ENCODE results near the gene SLC37A1.

SLC37A1 gene

DNA sequence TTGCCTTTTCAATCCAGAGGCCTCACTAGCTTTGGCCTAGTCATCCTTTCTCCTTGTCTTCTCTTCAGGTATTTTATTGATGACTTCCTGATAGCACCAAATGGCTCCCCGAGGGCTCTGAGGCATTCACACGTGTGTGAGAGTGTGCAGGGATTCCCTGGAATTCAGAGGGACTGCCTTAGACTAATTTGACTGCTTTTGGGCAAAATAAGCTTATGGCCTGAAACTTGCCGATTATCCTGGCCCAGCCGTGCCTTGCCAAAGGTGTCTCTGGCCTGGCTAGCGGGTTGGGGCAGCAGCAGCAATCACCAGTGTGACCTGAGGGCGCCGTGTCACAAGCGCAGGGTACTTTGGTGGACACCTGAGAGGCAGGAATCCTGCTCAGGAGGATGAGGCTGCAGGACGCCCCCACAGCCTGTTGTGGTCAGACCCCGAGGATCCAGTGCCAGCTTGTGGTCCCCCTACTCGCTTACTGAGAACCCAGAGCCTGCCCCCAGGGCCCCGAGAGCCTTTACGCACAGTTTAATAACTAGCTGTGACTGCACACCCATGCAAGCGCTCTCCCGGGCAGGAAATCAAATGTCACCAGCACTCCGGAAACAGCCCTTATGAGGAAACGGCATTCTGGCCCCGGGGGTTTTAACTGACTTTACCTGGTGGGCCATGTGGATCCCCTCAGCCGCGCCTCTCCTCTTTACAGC is 76.9 kb downstream of the SLC37A1 start:
- in situ Hi-C loops (cut with HindIII; ENCODE audit: low sequenced_read_pairs): loop anchor here (10.0 kb wide), 1 partner anchor 254 kb away; no protein-coding TSS in a partner anchor

DNA sequence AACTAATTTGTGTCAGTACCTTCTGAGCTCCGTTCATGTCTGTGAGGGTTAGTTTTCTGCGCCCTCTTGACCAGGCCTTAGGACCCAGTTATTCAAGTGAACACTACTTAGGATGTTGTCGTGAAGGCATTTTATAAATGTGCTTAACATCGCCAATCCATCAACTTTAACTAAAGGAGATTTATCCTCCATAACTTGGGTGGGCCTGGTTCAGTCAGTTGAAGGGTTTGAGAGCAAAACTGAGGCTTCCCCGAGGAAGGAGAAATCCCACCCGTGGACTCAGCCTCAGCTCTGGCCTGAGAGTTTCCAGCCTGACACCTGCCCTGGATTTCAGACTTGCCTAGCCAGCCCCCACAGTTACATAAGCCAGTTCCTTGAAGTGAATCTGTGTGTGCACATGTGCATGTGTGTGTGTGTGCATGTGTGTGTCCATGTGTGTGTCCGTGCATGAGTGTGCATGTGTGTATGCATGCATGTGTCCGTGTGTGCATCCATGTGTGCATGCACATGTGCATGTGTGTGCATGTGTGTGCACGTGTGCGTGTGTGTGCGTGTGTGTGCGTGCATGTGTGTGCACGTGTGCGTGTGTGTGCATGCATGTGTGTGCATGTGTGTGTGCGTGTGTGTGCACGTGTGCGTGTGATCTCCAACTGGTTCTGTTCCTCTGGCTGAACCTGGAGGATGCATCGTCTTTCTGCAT is 77.7 kb downstream of the SLC37A1 start:
- in situ Hi-C loops (cut with HindIII; ENCODE audit: low sequenced_read_pairs): loop anchor here (10.0 kb wide), 1 partner anchor 253 kb away; no protein-coding TSS in a partner anchor

DNA sequence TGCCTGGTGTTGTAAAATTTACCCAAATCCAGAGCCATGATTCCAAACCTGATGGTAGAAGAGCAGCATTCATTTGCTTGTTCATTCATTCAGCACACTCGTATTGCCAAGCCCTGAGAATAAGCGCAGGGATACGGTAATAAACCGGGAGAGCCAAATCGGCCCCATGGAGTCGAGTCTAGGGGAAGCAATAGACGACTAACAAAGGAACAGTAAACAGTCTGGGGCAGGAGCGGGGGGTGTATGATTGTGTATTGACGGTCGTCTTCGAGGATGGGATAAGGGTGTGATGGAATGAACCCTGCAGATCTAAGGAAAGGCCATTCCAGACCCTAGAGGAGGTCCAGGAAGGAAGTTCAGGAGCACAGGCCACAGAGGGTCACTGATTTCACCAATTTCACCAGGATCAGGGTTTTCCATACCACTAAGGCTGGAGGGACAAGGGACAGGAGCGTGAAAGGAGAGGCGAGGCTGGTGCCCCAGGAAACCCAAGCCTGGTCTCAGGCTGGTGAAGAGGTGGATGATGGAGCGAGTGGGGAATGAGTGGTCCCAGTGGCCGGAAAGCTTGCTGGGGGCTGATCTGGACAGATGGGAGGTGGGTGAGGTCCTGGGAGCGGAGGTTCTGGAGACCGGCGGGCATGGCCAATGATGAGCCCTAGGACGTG is 78.6 kb downstream of the SLC37A1 start:
- in situ Hi-C loops (cut with HindIII; ENCODE audit: low sequenced_read_pairs): loop anchor here (10.0 kb wide), 1 partner anchor 253 kb away; no protein-coding TSS in a partner anchor

- in situ Hi-C loops (cut with HindIII; ENCODE audit: low sequenced_read_pairs): loop anchor here (10.0 kb wide), 1 partner anchor 252 kb away; no protein-coding TSS in a partner anchor
Observed at GRCh38 chr21:42593007-42593814, 79.6 kb downstream of the SLC37A1 start.

- in situ Hi-C loops (cut with HindIII; ENCODE audit: low sequenced_read_pairs): loop anchor here (10.0 kb wide), 1 partner anchor 250 kb away; no protein-coding TSS in a partner anchor
Observed at GRCh38 chr21:42594616-42595282, 81.1 kb downstream of the SLC37A1 start.

DNA sequence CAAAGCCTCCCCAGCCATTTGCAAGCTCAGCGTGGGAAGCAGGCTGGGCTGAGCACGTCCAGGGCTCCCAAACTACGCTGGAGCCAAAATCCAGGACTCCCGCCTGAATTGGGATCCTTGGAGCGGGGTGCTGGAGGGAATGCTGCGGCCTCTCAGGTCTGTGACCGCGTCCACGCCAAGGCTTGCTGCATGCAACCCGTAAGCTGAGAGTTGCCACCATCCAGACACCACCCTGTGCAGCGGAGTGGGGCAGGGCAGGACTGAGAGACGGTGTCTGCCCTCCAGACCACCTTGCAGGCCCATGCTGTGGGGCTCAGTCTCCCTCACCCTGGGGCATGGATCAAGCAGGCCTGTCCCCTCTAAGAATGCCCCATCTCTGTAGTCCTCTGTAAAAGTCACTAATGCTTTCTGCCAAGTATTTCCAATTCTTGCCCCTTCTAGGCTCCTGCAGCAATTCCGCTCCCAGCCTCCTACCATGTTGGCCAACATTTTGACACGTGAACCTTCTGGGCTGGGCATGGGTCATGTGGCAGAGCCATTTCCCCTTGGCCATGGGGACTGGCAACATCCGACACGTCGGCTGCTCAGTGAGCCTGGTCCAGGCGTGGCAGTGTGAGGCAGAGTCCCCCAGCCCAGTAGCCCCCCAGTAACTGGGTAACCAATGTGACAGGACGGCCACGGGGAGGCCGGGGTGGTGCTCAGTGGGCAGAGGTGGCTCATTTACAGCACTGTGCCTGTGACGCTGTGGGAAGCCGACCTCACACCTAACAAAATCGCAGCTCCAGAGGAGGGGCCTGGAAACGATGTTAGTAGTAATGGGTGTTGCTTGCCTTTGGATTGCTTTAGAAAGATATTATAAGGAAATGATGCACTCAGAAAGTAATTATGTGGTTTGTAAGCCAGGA is 81.9 kb downstream of the SLC37A1 start:
- in situ Hi-C loops (cut with HindIII; ENCODE audit: low sequenced_read_pairs): loop anchor here (10.0 kb wide), 1 partner anchor 249 kb away; no protein-coding TSS in a partner anchor

DNA sequence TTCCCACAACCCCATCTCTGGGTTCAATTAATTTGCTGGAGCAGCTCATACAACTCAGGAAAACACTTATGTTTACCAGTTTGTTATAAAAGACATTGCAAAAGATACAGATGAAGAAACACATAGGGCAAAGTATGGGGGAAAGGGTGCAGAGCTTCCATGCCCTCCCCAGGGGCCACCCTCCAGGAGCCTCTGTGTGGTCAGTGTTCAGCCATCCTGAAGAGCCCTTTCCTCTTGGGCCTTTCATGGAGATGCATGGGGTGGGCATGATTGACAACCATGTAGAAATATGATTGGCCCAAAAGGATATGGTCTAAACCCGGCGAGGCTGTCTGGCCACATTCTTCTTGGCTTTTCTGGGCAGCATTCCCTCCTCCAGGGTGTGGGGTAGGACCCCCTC is 83.0 kb downstream of the SLC37A1 start:
- in situ Hi-C loops (cut with HindIII; ENCODE audit: low sequenced_read_pairs): loop anchor here (10.0 kb wide), 1 partner anchor 248 kb away; no protein-coding TSS in a partner anchor

- in situ Hi-C loops (cut with HindIII; ENCODE audit: low sequenced_read_pairs): loop anchor here (10.0 kb wide), 1 partner anchor 247 kb away; no protein-coding TSS in a partner anchor
Observed at GRCh38 chr21:42597487-42598158, 84.0 kb downstream of the SLC37A1 start.

DNA sequence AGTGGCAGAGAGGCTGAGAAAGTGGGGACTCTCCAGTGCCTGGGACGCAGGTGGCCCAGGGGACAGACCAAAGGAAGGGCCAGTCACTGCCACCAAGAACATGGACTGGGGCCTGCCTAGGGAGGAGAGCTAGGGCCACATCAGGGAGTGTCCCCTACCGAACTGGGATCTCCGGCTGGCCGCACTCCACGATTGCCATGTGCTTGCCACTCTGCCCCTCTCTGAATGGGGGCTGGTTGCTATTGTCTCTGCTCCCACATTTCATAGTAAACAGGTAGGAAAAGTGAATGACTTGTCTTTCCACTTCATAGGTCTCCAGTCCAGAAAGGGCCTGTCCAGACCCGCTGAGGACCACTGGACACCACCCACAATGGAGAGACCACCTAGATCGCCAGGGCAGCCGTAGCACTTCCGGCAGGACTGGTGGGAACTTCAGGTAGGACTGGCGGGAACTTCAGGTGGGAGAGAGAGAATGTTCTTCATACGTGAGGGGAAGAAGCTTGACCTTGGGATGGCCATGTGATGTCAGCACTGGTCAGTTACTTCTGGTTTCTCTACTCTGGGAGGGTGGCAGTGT is 84.6 kb downstream of the SLC37A1 start:
- in situ Hi-C loops (cut with HindIII; ENCODE audit: low sequenced_read_pairs): loop anchor here (10.0 kb wide), 1 partner anchor 247 kb away; no protein-coding TSS in a partner anchor

DNA sequence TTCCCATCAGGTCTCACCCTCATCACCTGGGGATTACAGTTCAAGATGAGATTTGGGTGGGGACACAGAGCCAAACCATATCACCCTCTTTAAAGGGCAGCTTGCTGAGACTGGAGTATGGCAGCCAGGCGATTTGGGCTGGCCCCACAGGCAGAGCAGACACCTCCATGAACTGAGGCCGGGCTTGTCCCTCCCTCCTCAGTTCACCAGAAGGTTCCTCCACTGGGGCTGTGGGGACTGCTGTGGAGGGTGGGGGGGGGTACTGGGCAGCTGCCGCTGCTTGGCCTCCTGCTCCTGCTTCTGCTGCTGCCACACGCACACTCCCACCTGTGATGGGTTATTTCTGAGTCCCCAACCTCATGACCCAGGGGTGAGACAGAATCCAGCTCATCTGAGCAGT is 85.8 kb downstream of the SLC37A1 start:
- in situ Hi-C loops (cut with HindIII; ENCODE audit: low sequenced_read_pairs): loop anchor here (10.0 kb wide), 1 partner anchor 245 kb away; no protein-coding TSS in a partner anchor

GRCh38 chr21:42599962-42600361 is 86.3 kb downstream of the SLC37A1 start:
- in situ Hi-C loops (cut with HindIII; ENCODE audit: low sequenced_read_pairs): loop anchor here (10.0 kb wide), 1 partner anchor 245 kb away; no protein-coding TSS in a partner anchor

DNA sequence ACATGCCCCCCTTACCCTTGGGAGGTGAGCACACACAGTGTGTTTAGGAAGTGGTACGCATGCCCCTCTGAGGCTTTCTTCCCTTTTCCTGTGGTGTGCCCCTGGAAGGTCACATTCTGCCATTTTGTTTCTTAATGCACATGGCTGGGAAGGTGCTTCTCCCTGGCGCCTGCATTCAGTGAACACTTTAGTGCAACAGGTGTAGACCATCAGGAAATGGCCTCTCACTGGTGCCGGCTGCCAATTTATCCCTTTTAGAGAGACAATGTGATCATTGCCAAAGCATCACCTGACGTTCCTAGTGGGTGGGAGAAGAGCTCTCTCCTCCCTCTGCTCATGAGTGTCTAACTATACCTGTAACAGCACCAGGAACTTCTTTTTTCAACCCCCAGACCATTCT is 88.0 kb downstream of the SLC37A1 start:
- in situ Hi-C loops (cut with HindIII; ENCODE audit: low sequenced_read_pairs): no loop called here

GRCh38 chr21:42607102-42607501 is 93.5 kb downstream of the SLC37A1 start:
- in situ Hi-C loops (cut with HindIII; ENCODE audit: low sequenced_read_pairs): no loop called here

GRCh38 chr21:42607525-42608102 is 94.0 kb downstream of the SLC37A1 start:
- in situ Hi-C loops (cut with HindIII; ENCODE audit: low sequenced_read_pairs): no loop called here

DNA sequence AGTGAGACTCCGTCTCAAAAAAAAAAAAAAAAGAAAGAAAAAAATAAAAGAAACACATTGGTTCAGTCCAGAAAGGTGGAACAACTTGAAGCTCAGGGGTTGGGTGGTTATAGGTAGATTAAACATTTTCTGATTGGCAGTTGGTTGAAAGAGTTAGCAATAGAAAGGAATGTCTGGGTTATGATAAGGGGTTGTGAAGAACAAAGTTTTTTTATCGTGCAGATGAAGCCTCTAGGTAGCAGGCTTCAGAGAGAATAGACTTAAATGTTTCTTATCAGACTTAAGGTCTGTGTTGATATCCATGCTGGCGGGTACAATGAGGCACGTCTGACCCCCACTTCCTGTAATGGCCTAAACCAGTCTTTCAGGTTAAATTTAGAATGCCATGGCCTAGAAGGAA is 94.8 kb downstream of the SLC37A1 start:
- in situ Hi-C loops (cut with HindIII; ENCODE audit: low sequenced_read_pairs): no loop called here

- in situ Hi-C loops (cut with HindIII; ENCODE audit: low sequenced_read_pairs): no loop called here
Observed at GRCh38 chr21:42609811-42610210, 96.2 kb downstream of the SLC37A1 start.

- in situ Hi-C loops (cut with HindIII; ENCODE audit: low sequenced_read_pairs): no loop called here
Observed at GRCh38 chr21:42611852-42612251, 98.2 kb downstream of the SLC37A1 start.
